WTC11 (cell line): ENCODE results near the gene KIF21A. TPM values are rescaled to one million over a fixed set of nuclear protein-coding genes. Genes with fewer than 3 reads are reported as not detected.

Experiments used
- ATAC-seq: fragments of 200-7000 bp; cut with Tn5 transposase; 2 replicates; pipeline ENCODE4 v1.10.0; 2021; ENCODE audit warnings: mild to moderate bottlenecking, moderate library complexity
- CTCF ChIA-PET: fragments of 300-600 bp; sonication (Branson Sonifier 250); formaldehyde crosslinking; loops from one replicate; lab custom pipeline; 2021; ENCODE audit warnings: antibody characterized with exemption; lab: Charles Lee
- POLR2A ChIA-PET: fragments of 350-600 bp; sonication (Branson Sonifier 250); formaldehyde crosslinking; loops from one replicate; lab custom pipeline; 2021; ENCODE audit warnings: antibody characterized with exemption; lab: Charles Lee
- DNase-seq: peaks from one replicate; pipeline ENCODE4 v3.0.0; 2021; ENCODE audit warnings: low spot score
- H3K27ac Mint-ChIP-seq: 2 replicates; pipeline ENCODE4 v1.8.0; 2021; ENCODE audit warnings: mixed read lengths
- H3K27me3 Mint-ChIP-seq: 2 replicates; pipeline ENCODE4 v1.8.0; 2021; ENCODE audit warnings: low read depth, mild to moderate bottlenecking, moderate library complexity, mixed read lengths
- H3K36me3 Mint-ChIP-seq: 2 replicates; pipeline ENCODE4 v1.8.0; 2021; ENCODE audit warnings: mixed read lengths
- H3K4me1 Mint-ChIP-seq: 2 replicates; pipeline ENCODE4 v1.8.0; 2022; ENCODE audit warnings: mixed read lengths
- H3K4me3 Mint-ChIP-seq: 2 replicates; pipeline ENCODE4 v1.8.0; 2021; ENCODE audit warnings: mild to moderate bottlenecking, moderate library complexity, mixed read lengths
- H3K9me3 Mint-ChIP-seq: 2 replicates; pipeline ENCODE4 v1.8.0; 2021; ENCODE audit warnings: mixed read lengths
- ARID4B ChIP-seq: sonication (generic); formaldehyde crosslinking; IDR thresholded peaks from 2 replicates; pipeline ENCODE4 v1.8.0; 2023; ENCODE audit warnings: missing genetic modification reagents, mild to moderate bottlenecking, borderline replicate concordance
- CREB1 ChIP-seq: sonication (generic); formaldehyde crosslinking; IDR thresholded peaks from 2 replicates; pipeline ENCODE4 v1.8.0; 2023; ENCODE audit warnings: mild to moderate bottlenecking, missing genetic modification reagents
- CREM ChIP-seq: sonication (generic); formaldehyde crosslinking; IDR thresholded peaks from 2 replicates; pipeline ENCODE4 v1.8.1; 2022; ENCODE audit warnings: mild to moderate bottlenecking, missing genetic modification reagents, moderate library complexity
- ELF4 ChIP-seq: sonication (generic); formaldehyde crosslinking; IDR thresholded peaks from 2 replicates; pipeline ENCODE4 v1.8.1; 2022; ENCODE audit warnings: low read depth, mild to moderate bottlenecking, moderate library complexity, missing genetic modification reagents
- GRHL2 ChIP-seq: fragments of 250-450 bp; sonication (Bioruptor Pico); IDR thresholded peaks from 2 replicates; pipeline ENCODE4 v1.8.0; 2022; ENCODE audit warnings: mild to moderate bottlenecking, moderate library complexity; ENCODE audit not compliant: insufficient replicate concordance, severe bottlenecking
- KAT7 ChIP-seq: sonication (generic); formaldehyde crosslinking; IDR thresholded peaks from 2 replicates; pipeline ENCODE4 v1.8.1; 2023; ENCODE audit warnings: missing genetic modification reagents, mild to moderate bottlenecking, borderline replicate concordance
- NFE2L1 ChIP-seq: sonication (generic); formaldehyde crosslinking; IDR thresholded peaks from 2 replicates; pipeline ENCODE4 v1.8.1; 2023; ENCODE audit warnings: missing genetic modification reagents
- NR1H2 ChIP-seq: sonication (generic); formaldehyde crosslinking; IDR thresholded peaks from 2 replicates; pipeline ENCODE4 v1.9.0; 2021; ENCODE audit warnings: mild to moderate bottlenecking, moderate library complexity, missing genetic modification reagents
- OVOL2 ChIP-seq: fragments of 250-450 bp; sonication (Bioruptor Pico); IDR thresholded peaks from 2 replicates; pipeline ENCODE4 v1.9.0; 2021; ENCODE audit warnings: mild to moderate bottlenecking, borderline replicate concordance
- RORB ChIP-seq: fragments of 250-450 bp; sonication (Bioruptor Pico); IDR thresholded peaks from 2 replicates; pipeline ENCODE4 v1.9.0; 2021; ENCODE audit warnings: mild to moderate bottlenecking
- ZBTB21 ChIP-seq: sonication (generic); formaldehyde crosslinking; IDR thresholded peaks from 2 replicates; pipeline ENCODE4 v1.8.1; 2023; ENCODE audit warnings: mild to moderate bottlenecking, missing genetic modification reagents, borderline replicate concordance
- ZNF423 ChIP-seq: fragments of 250-450 bp; sonication (Bioruptor Pico); IDR thresholded peaks from 2 replicates; pipeline ENCODE4 v2.1.2; 2022; ENCODE audit warnings: mild to moderate bottlenecking, moderate library complexity
- ZSCAN18 ChIP-seq: fragments of 250-450 bp; sonication (Bioruptor Pico); IDR thresholded peaks from 2 replicates; pipeline ENCODE4 v2.1.2; 2022; ENCODE audit warnings: mild to moderate bottlenecking, moderate library complexity
- total RNA-seq: library from RNA; stranded (reverse); gene quantifications from 3 replicates; pipeline ENCODE4 v1.2.3, GENCODE V29; 2021
- TF ChIP-seq, protein P1 (sequence below): sonication (generic); formaldehyde crosslinking; conservative IDR thresholded peaks from 2 replicates; pipeline ENCODE4 v1.8.1; 2023; ENCODE audit warnings: mild to moderate bottlenecking, low read depth, missing genetic modification reagents, moderate library complexity
- TF ChIP-seq, protein P2 (sequence below): sonication (generic); formaldehyde crosslinking; IDR thresholded peaks from 2 replicates; pipeline ENCODE4 v1.8.0; 2022; ENCODE audit warnings: mild to moderate bottlenecking, missing genetic modification reagents

The KIF21A gene
- total RNA-seq, 1 experiment from 2014 or later, result 34.7 TPM

GRCh38 chr12:39365364-39366001 is 77.4 kb downstream of the KIF21A start:
- DNase-seq (no peak), ATAC-seq (no peak)
- Mint-ChIP-seq H3K9me3 (peaks cover 7% of the 10 kb centered on the region), H3K4me1 (peaks cover 7% of the 10 kb centered on the region; the same call in 1 of the 2 replicates), H3K27ac (no peak overlapping the region), H3K36me3 (peaks cover 31% of the 10 kb centered on the region), H3K4me3 (no peak overlapping the region), H3K27me3 (no peaks in the 10 kb centered on the region)
- ChIA-PET POLR2A (no interaction called here), CTCF (interaction anchor here (0.5 to 1.8 kb wide), 9 partner anchors 10 to 254 kb away, joined by 3 to 12 read pairs (median 3); partner anchors contain the start of gene ABCD2)
- TF ChIP-seq ZSCAN18 (CRISPR knock-in tag), result no peak
- no peak for TF ChIP-seq ELF4 (CRISPR knock-in tag)
- no peak for TF ChIP-seq ZNF423 (CRISPR knock-in tag)
- TF ChIP-seq CREM (CRISPR knock-in tag), result no peak
- TF ChIP-seq ARID4B (CRISPR knock-in tag), result no peak
- TF ChIP-seq OVOL2 (CRISPR knock-in tag), result no peak
- TF ChIP-seq NR1H2 (CRISPR knock-in tag), result no peak
- no peak for TF ChIP-seq NFE2L1
- TF ChIP-seq, protein P1, sequence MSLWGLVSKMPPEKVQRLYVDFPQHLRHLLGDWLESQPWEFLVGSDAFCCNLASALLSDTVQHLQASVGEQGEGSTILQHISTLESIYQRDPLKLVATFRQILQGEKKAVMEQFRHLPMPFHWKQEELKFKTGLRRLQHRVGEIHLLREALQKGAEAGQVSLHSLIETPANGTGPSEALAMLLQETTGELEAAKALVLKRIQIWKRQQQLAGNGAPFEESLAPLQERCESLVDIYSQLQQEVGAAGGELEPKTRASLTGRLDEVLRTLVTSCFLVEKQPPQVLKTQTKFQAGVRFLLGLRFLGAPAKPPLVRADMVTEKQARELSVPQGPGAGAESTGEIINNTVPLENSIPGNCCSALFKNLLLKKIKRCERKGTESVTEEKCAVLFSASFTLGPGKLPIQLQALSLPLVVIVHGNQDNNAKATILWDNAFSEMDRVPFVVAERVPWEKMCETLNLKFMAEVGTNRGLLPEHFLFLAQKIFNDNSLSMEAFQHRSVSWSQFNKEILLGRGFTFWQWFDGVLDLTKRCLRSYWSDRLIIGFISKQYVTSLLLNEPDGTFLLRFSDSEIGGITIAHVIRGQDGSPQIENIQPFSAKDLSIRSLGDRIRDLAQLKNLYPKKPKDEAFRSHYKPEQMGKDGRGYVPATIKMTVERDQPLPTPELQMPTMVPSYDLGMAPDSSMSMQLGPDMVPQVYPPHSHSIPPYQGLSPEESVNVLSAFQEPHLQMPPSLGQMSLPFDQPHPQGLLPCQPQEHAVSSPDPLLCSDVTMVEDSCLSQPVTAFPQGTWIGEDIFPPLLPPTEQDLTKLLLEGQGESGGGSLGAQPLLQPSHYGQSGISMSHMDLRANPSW (CRISPR knock-in tag), result no peak
- no peak for TF ChIP-seq RORB (CRISPR knock-in tag)
- no peak for TF ChIP-seq ZBTB21
- TF ChIP-seq CREB1 (CRISPR knock-in tag), result no peak
- TF ChIP-seq GRHL2 (CRISPR knock-in tag), result no peak
- TF ChIP-seq, protein P2, sequence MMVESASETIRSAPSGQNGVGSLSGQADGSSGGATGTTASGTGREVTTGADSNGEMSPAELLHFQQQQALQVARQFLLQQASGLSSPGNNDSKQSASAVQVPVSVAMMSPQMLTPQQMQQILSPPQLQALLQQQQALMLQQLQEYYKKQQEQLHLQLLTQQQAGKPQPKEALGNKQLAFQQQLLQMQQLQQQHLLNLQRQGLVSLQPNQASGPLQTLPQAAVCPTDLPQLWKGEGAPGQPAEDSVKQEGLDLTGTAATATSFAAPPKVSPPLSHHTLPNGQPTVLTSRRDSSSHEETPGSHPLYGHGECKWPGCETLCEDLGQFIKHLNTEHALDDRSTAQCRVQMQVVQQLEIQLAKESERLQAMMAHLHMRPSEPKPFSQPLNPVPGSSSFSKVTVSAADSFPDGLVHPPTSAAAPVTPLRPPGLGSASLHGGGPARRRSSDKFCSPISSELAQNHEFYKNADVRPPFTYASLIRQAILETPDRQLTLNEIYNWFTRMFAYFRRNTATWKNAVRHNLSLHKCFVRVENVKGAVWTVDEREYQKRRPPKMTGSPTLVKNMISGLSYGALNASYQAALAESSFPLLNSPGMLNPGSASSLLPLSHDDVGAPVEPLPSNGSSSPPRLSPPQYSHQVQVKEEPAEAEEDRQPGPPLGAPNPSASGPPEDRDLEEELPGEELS (CRISPR knock-in tag), result no peak
- TF ChIP-seq KAT7 (CRISPR knock-in tag), result no peak
